Measurements from ENCODE around the gene CMPK1.
"Not testable (repeated sequence)": the region's sequence is repeated elsewhere in the genome, so short reads cannot be mapped to it uniquely, and the experiment has no call there.

CMPK1 gene

GRCh38 chr1:47333578-47333921 is at the start of gene CMPK1:
TSS of gene CMPK1 (plus strand) at chr1:47333790. CDS start at chr1:47333946, 156 bp downstream.
- peak; percentile 84 for DNase-seq

GRCh38 chr1:47288116-47288515 is 45.5 kb upstream of the CMPK1 start:
- DNase-seq: not testable (repeated sequence)

GRCh38 chr1:47294863-47295262 is 38.7 kb upstream of the CMPK1 start:
- DNase-seq: not testable (repeated sequence)

GRCh38 chr1:47295579-47295978 is 38.0 kb upstream of the CMPK1 start:
- DNase-seq: no peak

GRCh38 chr1:47298025-47298699 is 35.4 kb upstream of the CMPK1 start:
- no peak for DNase-seq

GRCh38 chr1:47302472-47302871 is 31.1 kb upstream of the CMPK1 start:
- DNase-seq: no peak

- peak; percentile 3 for DNase-seq
Observed at GRCh38 chr1:47309427-47309826, 24.2 kb upstream of the CMPK1 start.

GRCh38 chr1:47313915-47314664 is 19.5 kb upstream of the CMPK1 start, which contains the start of gene STIL:
TSS of gene STIL (minus strand) at chr1:47314147. CDS start at chr1:47310319, 3,828 bp downstream.
- peak; percentile 99 for DNase-seq

- no peak for DNase-seq
Observed at GRCh38 chr1:47317841-47318240, 15.7 kb upstream of the CMPK1 start.

GRCh38 chr1:47319968-47320367 is 13.6 kb upstream of the CMPK1 start:
- DNase-seq: not testable (repeated sequence)

- DNase-seq: peak; percentile 6
Observed at GRCh38 chr1:47323599-47324031, 10.0 kb upstream of the CMPK1 start.

- peak; percentile 68 for DNase-seq
Observed at GRCh38 chr1:47324682-47325081, 8.9 kb upstream of the CMPK1 start.

- peak; percentile 91 for DNase-seq
Observed at GRCh38 chr1:47325528-47325927, 8.1 kb upstream of the CMPK1 start.

GRCh38 chr1:47326271-47326670 is 7.3 kb upstream of the CMPK1 start:
- DNase-seq: no peak

GRCh38 chr1:47328992-47329391 is 4.6 kb upstream of the CMPK1 start:
- DNase-seq: no peak

GRCh38 chr1:47330212-47330611 is 3.4 kb upstream of the CMPK1 start:
- no peak for DNase-seq

- DNase-seq: no peak
Observed at GRCh38 chr1:47331875-47332274, 1.7 kb upstream of the CMPK1 start.

GRCh38 chr1:47332779-47333577 is 612 bp upstream of the CMPK1 start:
- DNase-seq: no peak

GRCh38 chr1:47333922-47334764 is 553 bp downstream of the CMPK1 start:
- DNase-seq: peak; percentile 73

- no peak for DNase-seq
Observed at GRCh38 chr1:47334765-47335435, 1.3 kb downstream of the CMPK1 start.

GRCh38 chr1:47337350-47337749 is 3.8 kb downstream of the CMPK1 start:
- DNase-seq: no peak
